Endothelial cell of umbilical vein (primary cell): ENCODE results near the gene LSM14A. TPM values are rescaled to one million over a fixed set of nuclear protein-coding genes. Genes with fewer than 3 reads are reported as not detected.

Experiments
- BruUV-seq: library from RNA; stranded (reverse); fragments of 400-500 nt; replicated peaks from 2 replicates; lab custom pipeline; 2021; lab: Mats Ljungman, UMichigan
- CTCF ChIA-PET: fragments of 300-600, 350-600 bp; sonication (Branson Sonifier 250); formaldehyde crosslinking; loops from one replicate; lab custom pipeline; 2021; ENCODE audit warnings: antibody characterized with exemption, inconsistent platforms; lab: Charles Lee
- POLR2A ChIA-PET: fragments of 300-600, 350-600 bp; sonication (Branson Sonifier 250); formaldehyde crosslinking; loops from one replicate; lab custom pipeline; 2021; ENCODE audit warnings: antibody characterized with exemption, inconsistent platforms; lab: Charles Lee
- DNase-seq: peaks from one replicate; pipeline ENCODE4 v3.0.0-alpha.2; 2011; ENCODE audit warnings: low read depth, low spot score
- FAIRE-seq: peaks from 2 replicates; lab custom pipeline; 2011; peaks lifted over from hg19 to GRCh38; lab: Jason Lieb, UNC
- H2AFZ ChIP-seq: 2 replicates; pipeline ENCODE4 v1.6.0; 2012; ENCODE audit warnings: low read depth, low read length, control low read depth, inconsistent platforms
- H3K27ac ChIP-seq: 2 replicates; pipeline ENCODE4 v1.5.1; 2011; ENCODE audit warnings: low read depth, mild to moderate bottlenecking, control low read depth, low read length, moderate library complexity; ENCODE audit not compliant: insufficient read depth
- H3K27me3 ChIP-seq, 2 experiments: 2 replicates each; pipeline versions ENCODE4 v1.6.0 to v1.6.1; 2011; ENCODE audit warnings: low read length in 2 of 2, mixed read lengths in 1 of 2; ENCODE audit not compliant: control insufficient read depth in 2 of 2, insufficient read depth in 2 of 2
- H3K36me3 ChIP-seq, 2 experiments: 2 replicates in 1 of 2; 3 replicates in 1 of 2; pipeline ENCODE4 v1.5.1; 2011; ENCODE audit warnings: low read length in 2 of 2, mild to moderate bottlenecking in 1 of 2, moderate library complexity in 1 of 2; ENCODE audit not compliant: control insufficient read depth in 2 of 2, insufficient read depth in 2 of 2; ENCODE audit errors: extremely low read depth in 1 of 2
- H3K4me1 ChIP-seq: 3 replicates; pipeline ENCODE4 v1.5.1; 2011; ENCODE audit warnings: mild to moderate bottlenecking, low read length; ENCODE audit not compliant: control insufficient read depth, insufficient read depth; ENCODE audit errors: extremely low read depth
- H3K4me2 ChIP-seq: 2 replicates; pipeline ENCODE4 v1.6.1; 2011; ENCODE audit warnings: low read length, control low read depth, mixed read lengths; ENCODE audit not compliant: insufficient read depth
- H3K4me3 ChIP-seq, 3 experiments: fragments of 200-600 bp in 1 of 3; sonication (generic), shearing (Covaris generic) in 1 of 3; replicated peaks in 1 of 3; 2 replicates each; pipeline ENCODE4 v1.5.1; 2011 to 2016; ENCODE audit warnings: control low read depth in 3 of 3, low read length in 3 of 3, mild to moderate bottlenecking in 2 of 3, inconsistent platforms in 1 of 3, low read depth in 1 of 3, moderate library complexity in 1 of 3; ENCODE audit not compliant: insufficient read depth in 1 of 3
- H3K79me2 ChIP-seq: 2 replicates; pipeline ENCODE4 v1.6.0; 2012; ENCODE audit warnings: low read length, inconsistent platforms; ENCODE audit not compliant: control insufficient read depth, insufficient read depth
- H3K9ac ChIP-seq: replicated peaks from 2 replicates; pipeline ENCODE3; 2011; ENCODE audit warnings: low read length, control low read depth; ENCODE audit not compliant: insufficient read depth; ENCODE audit errors: extremely low read depth
- H3K9me1 ChIP-seq: replicated peaks from 3 replicates; pipeline ENCODE4 v1.6.0; 2011; ENCODE audit warnings: mild to moderate bottlenecking, low read length; ENCODE audit not compliant: control insufficient read depth, insufficient read depth; ENCODE audit errors: extremely low read depth
- H3K9me3 ChIP-seq: replicated peaks from 2 replicates; pipeline ENCODE4 v1.5.1; 2012; ENCODE audit warnings: low read length, inconsistent platforms; ENCODE audit not compliant: control insufficient read depth, insufficient read depth
- H4K20me1 ChIP-seq: replicated peaks from 2 replicates; pipeline ENCODE3; 2011; ENCODE audit warnings: mild to moderate bottlenecking, low read length; ENCODE audit not compliant: control insufficient read depth, insufficient read depth; ENCODE audit errors: extremely low read depth
- EZH2 ChIP-seq: IDR thresholded peaks from 2 replicates; pipeline ENCODE4 v1.6.1; 2012; ENCODE audit warnings: borderline replicate concordance, low read depth, mild to moderate bottlenecking, moderate library complexity, low read length, inconsistent platforms; ENCODE audit not compliant: severe bottlenecking
- FOS ChIP-seq: IDR thresholded peaks from 2 replicates; pipeline ENCODE4 v1.6.1; 2011; ENCODE audit warnings: mild to moderate bottlenecking, low read length, moderate library complexity, borderline replicate concordance; ENCODE audit not compliant: insufficient read depth
- GATA2 ChIP-seq: IDR thresholded peaks from 2 replicates; pipeline ENCODE4 v1.7.0; 2011; ENCODE audit warnings: low read depth, mild to moderate bottlenecking, moderate library complexity, mixed read lengths, low read length; ENCODE audit not compliant: insufficient read length, insufficient read depth
- JUN ChIP-seq: IDR thresholded peaks from 2 replicates; pipeline ENCODE4 v1.6.1; 2011; ENCODE audit warnings: borderline replicate concordance, low read depth; ENCODE audit not compliant: insufficient read length, insufficient read depth
- MYC ChIP-seq: IDR thresholded peaks from one replicate; pipeline ENCODE4 v1.6.1; 2011; ENCODE audit warnings: mild to moderate bottlenecking, low read depth, low read length
- POLR2A ChIP-seq: IDR thresholded peaks from 2 replicates; pipeline ENCODE4 v1.6.1; 2012; ENCODE audit warnings: low read depth, mild to moderate bottlenecking, control low read depth, low read length
- POLR2AphosphoS5 ChIP-seq: IDR thresholded peaks from 2 replicates; pipeline ENCODE4 v1.6.1; 2012; ENCODE audit warnings: low read depth, mild to moderate bottlenecking, control low read depth, low read length, moderate library complexity; ENCODE audit not compliant: insufficient read depth
- dilution Hi-C: fragments of 300-500 bp; cut with MboI; formaldehyde crosslinking; loops from one replicate; pipeline ENCODE4 v1.15.0; 2019; ENCODE audit warnings: low sequenced_read_pairs; ENCODE audit not compliant: extremely low pct_ligation_motif_present
- intact Hi-C: fragments of 100-400 bp; cut with micrococcal nuclease; formaldehyde crosslinking; loops from one replicate; pipeline ENCODE4 v1.10.0; 2022
- polyA plus RNA-seq, 4 experiments: library from polyadenylated mRNA; depleted of rRNA in 3 of 4; stranded (reverse) in 3 of 4; unstranded in 1 of 4; fragments of >200 nt; gene quantifications; 2 replicates each; pipeline versions ENCODE4 v1.2.1 to v1.2.3, GENCODE V29; 2011 to 2012; ENCODE audit warnings: missing spikeins in 1 of 4
- total RNA-seq: library from RNA; stranded (reverse); gene quantifications from 2 replicates; pipeline ENCODE4 v1.2.3, GENCODE V29; 2021
- TF ChIP-seq, protein P1 (sequence below): IDR thresholded peaks from 2 replicates; pipeline ENCODE4 v1.6.1; 2011; ENCODE audit not compliant: insufficient read depth, insufficient read length
- TF ChIP-seq, protein P2 (sequence below), 2 donors: IDR thresholded peaks; 1 replicate in 1 of 2; 2 replicates in 1 of 2; pipeline ENCODE4 v1.5.1; 2011; ENCODE audit warnings: low read length in 2 of 2, mild to moderate bottlenecking in 2 of 2, moderate library complexity in 2 of 2, control low read depth in 1 of 2, inconsistent platforms in 1 of 2, low read depth in 1 of 2; ENCODE audit not compliant: insufficient read depth in 1 of 2; ENCODE audit errors: extremely low read depth in 1 of 2

LSM14A gene
- total and polyA plus RNA-seq, 2 donors (not counting 3 experiments of a cell fraction or from before 2014, with no cell fraction given): 96.7 to 122 TPM

DNA sequence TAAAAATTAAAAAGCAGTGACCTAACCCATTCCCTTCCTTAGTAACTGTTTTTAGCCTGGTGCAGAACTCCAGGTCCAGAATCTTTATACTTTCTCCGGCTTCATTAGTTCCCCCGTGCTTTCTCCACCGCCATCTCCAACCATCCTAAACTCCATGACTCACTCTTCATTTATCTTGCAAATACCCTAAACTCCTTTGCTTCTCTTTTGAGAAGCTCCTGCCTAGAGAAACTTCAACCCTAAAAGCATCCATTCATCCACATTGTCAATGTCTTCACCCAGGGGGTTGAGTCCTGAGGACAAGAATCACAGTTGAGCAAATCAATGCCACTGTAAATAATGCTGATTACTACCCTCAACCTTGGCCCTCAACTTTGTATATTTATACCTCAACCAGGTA lies 65.0 kb downstream of the LSM14A start:
- Histone ChIP-seq H3K27ac (no peak overlapping the region), H2AFZ (no peak overlapping the region), H4K20me1 (no peaks in the 10 kb centered on the region), H3K4me3 (no peak overlapping the region), H3K4me2 (no peak overlapping the region), H3K27me3 (no peaks in the 10 kb centered on the region), H3K36me3 (no peaks in the 10 kb centered on the region), H3K4me1 (peaks cover 11% of the 10 kb centered on the region), H3K9ac (no peak overlapping the region), H3K9me3 (no peaks in the 10 kb centered on the region), H3K79me2 (no peaks in the 10 kb centered on the region), H3K9me1 (no peaks in the 10 kb centered on the region)
- ChIA-PET CTCF (interaction anchor here (0.7 to 1.0 kb wide), 3 partner anchors 11 to 109 kb away, joined by 3 read pairs; no protein-coding TSS in a partner anchor), POLR2A (no interaction called here)
- no TSS peak for BruUV-seq
- TF ChIP-seq, protein P1, sequence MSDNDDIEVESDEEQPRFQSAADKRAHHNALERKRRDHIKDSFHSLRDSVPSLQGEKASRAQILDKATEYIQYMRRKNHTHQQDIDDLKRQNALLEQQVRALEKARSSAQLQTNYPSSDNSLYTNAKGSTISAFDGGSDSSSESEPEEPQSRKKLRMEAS: no peak
- TF ChIP-seq, protein P2, sequence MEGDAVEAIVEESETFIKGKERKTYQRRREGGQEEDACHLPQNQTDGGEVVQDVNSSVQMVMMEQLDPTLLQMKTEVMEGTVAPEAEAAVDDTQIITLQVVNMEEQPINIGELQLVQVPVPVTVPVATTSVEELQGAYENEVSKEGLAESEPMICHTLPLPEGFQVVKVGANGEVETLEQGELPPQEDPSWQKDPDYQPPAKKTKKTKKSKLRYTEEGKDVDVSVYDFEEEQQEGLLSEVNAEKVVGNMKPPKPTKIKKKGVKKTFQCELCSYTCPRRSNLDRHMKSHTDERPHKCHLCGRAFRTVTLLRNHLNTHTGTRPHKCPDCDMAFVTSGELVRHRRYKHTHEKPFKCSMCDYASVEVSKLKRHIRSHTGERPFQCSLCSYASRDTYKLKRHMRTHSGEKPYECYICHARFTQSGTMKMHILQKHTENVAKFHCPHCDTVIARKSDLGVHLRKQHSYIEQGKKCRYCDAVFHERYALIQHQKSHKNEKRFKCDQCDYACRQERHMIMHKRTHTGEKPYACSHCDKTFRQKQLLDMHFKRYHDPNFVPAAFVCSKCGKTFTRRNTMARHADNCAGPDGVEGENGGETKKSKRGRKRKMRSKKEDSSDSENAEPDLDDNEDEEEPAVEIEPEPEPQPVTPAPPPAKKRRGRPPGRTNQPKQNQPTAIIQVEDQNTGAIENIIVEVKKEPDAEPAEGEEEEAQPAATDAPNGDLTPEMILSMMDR (IDR thresholded peaks at IDR 0.05; ENCODE audit: extremely low read depth in 1 of 2, insufficient read depth in 1 of 2, low read depth in 1 of 2, low read length in 2 of 2): no peak
- TF ChIP-seq POLR2A: no peak
- TF ChIP-seq MYC: no peak
- no peak for TF ChIP-seq EZH2
- TF ChIP-seq GATA2: no peak
- TF ChIP-seq POLR2AphosphoS5: no peak
- TF ChIP-seq JUN: no peak
- no peak for TF ChIP-seq FOS
- intact Hi-C loops: no loop called here
- DNase-seq: no peak
- FAIRE-seq: no peak
- dilution Hi-C loops: no loop called here
